Nucleus accumbens (tissue), 56 donors: ENCODE measurements around the gene ENC1.
A peak's percentile ranks its signal among the peaks of the same experiment; 100 is the strongest.

Experiments
- DNase-seq, 56 donors: peaks; one replicate each; lab custom pipeline; 2025; lab: John Stamatoyannopoulos, UW

ENC1 gene

GRCh38 chr5:74616236-74617146, 24.0 kb downstream of the ENC1 start:
- DNase-seq: peak in 1 of 56 donors; percentile 36

GRCh38 chr5:74613283-74613682, 27.2 kb downstream of the ENC1 start:
- DNase-seq: no peak

GRCh38 chr5:74612045-74612444, 28.5 kb downstream of the ENC1 start:
- DNase-seq: no peak

- DNase-seq: no peak
Observed at GRCh38 chr5:74608736-74609601, 31.6 kb downstream of the ENC1 start.

GRCh38 chr5:74605759-74606158, 34.8 kb downstream of the ENC1 start:
- no peak for DNase-seq

- no peak for DNase-seq
Observed at GRCh38 chr5:74603376-74603775, 37.2 kb downstream of the ENC1 start.

GRCh38 chr5:74599148-74599547, 41.4 kb downstream of the ENC1 start:
- no peak for DNase-seq

- DNase-seq: no peak
Observed at GRCh38 chr5:74598731-74599130, 41.8 kb downstream of the ENC1 start.

- DNase-seq: no peak
Observed at GRCh38 chr5:74596927-74597326, 43.6 kb downstream of the ENC1 start.

- DNase-seq: no peak
Observed at GRCh38 chr5:74595143-74595925, 45.2 kb downstream of the ENC1 start.

- no peak for DNase-seq
Observed at GRCh38 chr5:74594137-74595040, 46.1 kb downstream of the ENC1 start.

GRCh38 chr5:74589204-74590056, 51.1 kb downstream of the ENC1 start:
- DNase-seq: no peak

- DNase-seq: no peak
Observed at GRCh38 chr5:74588415-74588814, 52.1 kb downstream of the ENC1 start.

GRCh38 chr5:74587890-74588289, 52.6 kb downstream of the ENC1 start:
- DNase-seq: no peak

- DNase-seq: no peak
Observed at GRCh38 chr5:74587300-74587699, 53.2 kb downstream of the ENC1 start.

- no peak for DNase-seq
Observed at GRCh38 chr5:74586856-74587255, 53.7 kb downstream of the ENC1 start.

GRCh38 chr5:74582853-74583252, 57.7 kb downstream of the ENC1 start:
- no peak for DNase-seq

- DNase-seq: no peak
Observed at GRCh38 chr5:74581988-74582365, 58.6 kb downstream of the ENC1 start.

- DNase-seq: no peak
Observed at GRCh38 chr5:74580729-74581109, 59.8 kb downstream of the ENC1 start.
